Body of pancreas (tissue), 4 donors: ENCODE data around the gene MYL7. TPM values are rescaled to one million over a fixed set of nuclear protein-coding genes. Genes with fewer than 3 reads are reported as not detected.

Experiments used
- ATAC-seq: fragments of 150-250 bp; one replicate; pipeline ENCODE4 v1.9.1; 2016
- DNase-seq, 4 donors: peaks; one replicate each; pipeline ENCODE4 v3.0.0-alpha.2; 2019
- H3K27ac ChIP-seq, 4 donors: fragments of 200-600 bp; sonication (generic); 1 replicate in 3 of 4; 2 replicates in 1 of 4; pipeline versions ENCODE4 v1.5.1 to v1.6.1; 2016 to 2019; ENCODE audit warnings: mild to moderate bottlenecking in 1 of 4, mixed read lengths in 1 of 4, moderate library complexity in 1 of 4
- H3K27me3 ChIP-seq, 2 donors: fragments of 200-600 bp; sonication (generic); one replicate each; pipeline ENCODE4 v1.6.0; 2016; ENCODE audit warnings: mild to moderate bottlenecking in 1 of 2
- H3K36me3 ChIP-seq, 2 donors: fragments of 200-600 bp; sonication (generic); replicated peaks in 1 of 2; 2 replicates each; pipeline ENCODE4 v1.5.1; 2016; ENCODE audit warnings: low read depth in 2 of 2; ENCODE audit not compliant: insufficient read depth in 1 of 2
- H3K4me1 ChIP-seq: fragments of 200-600 bp; sonication (generic); one replicate; pipeline ENCODE4 v1.6.0; 2016
- H3K4me3 ChIP-seq, 2 donors: fragments of 200-600 bp; sonication (generic); 1 replicate in 1 of 2; 2 replicates in 1 of 2; pipeline ENCODE4 v1.5.1; 2016 to 2019
- H3K9me3 ChIP-seq, 3 donors: fragments of 200-600 bp; sonication (generic); 1 replicate in 2 of 3; 2 replicates in 1 of 3; pipeline ENCODE4 v1.5.1; 2016
- CTCF ChIP-seq, 7 experiments: fragments of 450-650 bp in 4 of 7; fragments of 200-600 bp in 3 of 7; sonication (generic) in 3 of 7; IDR thresholded peaks; one replicate each; pipeline ENCODE4 v1.5.1; 2016 to 2019; ENCODE audit warnings: antibody characterized with exemption in 7 of 7
- POLR2A ChIP-seq, 3 donors: fragments of 450-650 bp; IDR thresholded peaks; one replicate each; pipeline ENCODE4 v1.6.1; 2016; ENCODE audit warnings: antibody characterized with exemption in 3 of 3, mild to moderate bottlenecking in 2 of 3
- WGBS, 2 donors: methylation state at CpG; one replicate each; pipeline ENCODE4 v1.1.5; 2017; 5-methylcytosine and 5-hydroxymethylcytosine counted together
- intact Hi-C: fragments of 100-400 bp; cut with DNase I; formaldehyde crosslinking; loops from one replicate; pipeline ENCODE4 v1.15.1; 2023
- total RNA-seq, 2 donors: library from RNA; depleted of rRNA; stranded (reverse); fragments of >200 nt; gene quantifications; one replicate each; pipeline ENCODE4 v1.1.0, GENCODE V29; 2016

Gene MYL7
- total RNA-seq, 2 donors from 2014 or later, result not detected

GRCh38 chr7:44096326-44096881 lies 44.7 kb downstream of the MYL7 start:
- TF ChIP-seq POLR2A (IDR thresholded peaks at IDR 0.05) (no peak), CTCF (IDR thresholded peaks at IDR 0.05) (no peak)
- Histone ChIP-seq H3K9me3 (no peaks in the 10 kb centered on the region), H3K4me3 (no peak overlapping the region), H3K27me3 (no peaks in the 10 kb centered on the region), H3K4me1 (no peaks in the 10 kb centered on the region), H3K36me3 (no peaks in the 10 kb centered on the region), H3K27ac (no peak overlapping the region)
- intact Hi-C loops, result no loop called here
- whole genome bisulfite sequencing, 2 donors, result 69 to 79% methylated on average over 6 to 8 of the region's 8 CpGs
- no peak for DNase-seq
- no peak for ATAC-seq

- H3K4me1 ChIP-seq, result no peaks in the 10 kb centered on the region
- no peaks in the 10 kb centered on the region for H3K27me3 ChIP-seq
- 84 to 94% methylated on average over 3 of the region's 3 CpGs for WGBS, 2 donors
- ATAC-seq (no peak), DNase-seq (no peak)
- TF ChIP-seq POLR2A (IDR thresholded peaks at IDR 0.05), result no peak
- no peak for TF ChIP-seq CTCF (IDR thresholded peaks at IDR 0.05)
- intact Hi-C loops, result no loop called here
- no peaks in the 10 kb centered on the region for H3K9me3 ChIP-seq
- no peak overlapping the region for H3K27ac ChIP-seq
- H3K36me3 ChIP-seq, result no peaks in the 10 kb centered on the region
- no peak overlapping the region for H3K4me3 ChIP-seq
Observed at GRCh38 chr7:44095781-44096180, 45.4 kb downstream of the MYL7 start.

- Histone ChIP-seq H3K9me3 (no peaks in the 10 kb centered on the region), H3K4me1 (no peaks in the 10 kb centered on the region), H3K36me3 (no peaks in the 10 kb centered on the region), H3K27me3 (no peaks in the 10 kb centered on the region), H3K27ac (no peak overlapping the region), H3K4me3 (no peak overlapping the region)
- TF ChIP-seq CTCF (IDR thresholded peaks at IDR 0.05) (no peak), POLR2A (IDR thresholded peaks at IDR 0.05) (no peak)
- DNase-seq, result no peak
- ATAC-seq, result no peak
- intact Hi-C loops, result no loop called here
- WGBS, 2 donors, result 64 to 69% methylated on average over 2 of the region's 2 CpGs
Observed at GRCh38 chr7:44094883-44095592, 46.1 kb downstream of the MYL7 start.

- H3K9me3 ChIP-seq, result no peaks in the 10 kb centered on the region
- TF ChIP-seq CTCF (IDR thresholded peaks at IDR 0.05), result no peak
- intact Hi-C loops, result no loop called here
- no peaks in the 10 kb centered on the region for H3K4me1 ChIP-seq
- no peaks in the 10 kb centered on the region for H3K27me3 ChIP-seq
- ATAC-seq, result no peak
- no peak overlapping the region for H3K27ac ChIP-seq
- no peaks in the 10 kb centered on the region for H3K36me3 ChIP-seq
- WGBS, 2 donors, result 47 to 53% methylated on average over 2 of the region's 2 CpGs
- H3K4me3 ChIP-seq, result no peak overlapping the region
- no peak for DNase-seq
Observed at GRCh38 chr7:44094365-44094764, 46.8 kb downstream of the MYL7 start.

GRCh38 chr7:44093102-44093641 lies 48.0 kb downstream of the MYL7 start:
- H3K4me1 ChIP-seq, result no peaks in the 10 kb centered on the region
- no peak for TF ChIP-seq CTCF (IDR thresholded peaks at IDR 0.05)
- no peak for TF ChIP-seq POLR2A (IDR thresholded peaks at IDR 0.05)
- intact Hi-C loops, result no loop called here
- ATAC-seq (no peak), DNase-seq (no peak)
- no peaks in the 10 kb centered on the region for H3K36me3 ChIP-seq
- WGBS, 2 donors, result 68 to 72% methylated on average over 6 of the region's 6 CpGs
- no peaks in the 10 kb centered on the region for H3K27me3 ChIP-seq
- H3K4me3 ChIP-seq, result no peak overlapping the region
- no peaks in the 10 kb centered on the region for H3K9me3 ChIP-seq
- no peak overlapping the region for H3K27ac ChIP-seq
